Mesenchymal stem cell (in vitro differentiated cells and primary cell): ENCODE data around the gene TEX29.

Experiments
- DNase-seq: peaks from one replicate; pipeline ENCODE4 v3.0.0-alpha.2; 2013
- H2AFZ ChIP-seq: one replicate; pipeline ENCODE4 v1.6.1; 2013; ENCODE audit warnings: low read depth, mild to moderate bottlenecking, control low read depth, inconsistent platforms, low read length, moderate library complexity
- H2AK5ac ChIP-seq: 2 replicates; pipeline ENCODE4 v1.6.1; 2013; ENCODE audit warnings: low read length, moderate library complexity, mild to moderate bottlenecking, inconsistent platforms; ENCODE audit not compliant: severe bottlenecking
- H2BK120ac ChIP-seq: one replicate; pipeline ENCODE4 v1.6.1; 2013; ENCODE audit warnings: low read depth, mild to moderate bottlenecking, inconsistent platforms, low read length, moderate library complexity
- H2BK12ac ChIP-seq, 2 experiments: one replicate each; pipeline ENCODE4 v1.6.1; 2013; ENCODE audit warnings: inconsistent platforms in 2 of 2, low read length in 2 of 2, mild to moderate bottlenecking in 2 of 2, moderate library complexity in 2 of 2, control low read depth in 1 of 2
- H2BK15ac ChIP-seq: one replicate; pipeline ENCODE4 v1.6.1; 2013; ENCODE audit warnings: mild to moderate bottlenecking, low read depth, inconsistent platforms; ENCODE audit not compliant: poor library complexity, severe bottlenecking
- H2BK5ac ChIP-seq: 2 replicates; pipeline ENCODE4 v1.6.1; 2013; ENCODE audit warnings: low read depth, mild to moderate bottlenecking, low read length, control low read depth, inconsistent platforms; ENCODE audit not compliant: poor library complexity, severe bottlenecking
- H3K14ac ChIP-seq, 2 experiments: one replicate each; pipeline ENCODE4 v1.6.1; 2013; ENCODE audit warnings: inconsistent platforms in 2 of 2, low read length in 2 of 2, control low read depth in 1 of 2, mild to moderate bottlenecking in 1 of 2, moderate library complexity in 1 of 2
- H3K18ac ChIP-seq, 2 experiments: one replicate each; pipeline ENCODE4 v1.6.1; 2013; ENCODE audit warnings: inconsistent platforms in 2 of 2, low read length in 2 of 2, control low read depth in 1 of 2, low read depth in 1 of 2, mild to moderate bottlenecking in 1 of 2
- H3K23ac ChIP-seq, 2 experiments: one replicate each; pipeline ENCODE4 v1.6.1; 2013; ENCODE audit warnings: inconsistent platforms in 2 of 2, low read length in 2 of 2, mild to moderate bottlenecking in 2 of 2, moderate library complexity in 2 of 2, control low read depth in 1 of 2
- H3K27ac ChIP-seq: 2 replicates; pipeline ENCODE4 v1.5.1; 2013; ENCODE audit warnings: mild to moderate bottlenecking, moderate library complexity, low read length, control low read depth, inconsistent platforms; ENCODE audit not compliant: poor library complexity, severe bottlenecking
- H3K27me3 ChIP-seq, 2 experiments: 2 replicates each; pipeline versions ENCODE4 v1.6.1 to v1.7.0; 2013; ENCODE audit warnings: low read length in 2 of 2, mild to moderate bottlenecking in 2 of 2, moderate library complexity in 2 of 2, control low read depth in 1 of 2, inconsistent platforms in 1 of 2; ENCODE audit not compliant: control insufficient read depth in 1 of 2, insufficient read depth in 1 of 2
- H3K36me3 ChIP-seq, 2 experiments: 2 replicates each; pipeline versions ENCODE4 v1.6.1 to v1.7.0; 2013; ENCODE audit warnings: low read length in 2 of 2, control low read depth in 1 of 2, inconsistent platforms in 1 of 2, low read depth in 1 of 2, mild to moderate bottlenecking in 1 of 2; ENCODE audit not compliant: insufficient read depth in 2 of 2, control insufficient read depth in 1 of 2
- H3K4ac ChIP-seq, 2 experiments: one replicate each; pipeline ENCODE4 v1.6.1; 2013; ENCODE audit warnings: inconsistent platforms in 2 of 2, low read length in 2 of 2, mild to moderate bottlenecking in 2 of 2, moderate library complexity in 2 of 2, control low read depth in 1 of 2, low read depth in 1 of 2
- H3K4me1 ChIP-seq: 2 replicates; pipeline ENCODE4 v1.6.1; 2013; ENCODE audit warnings: low read depth, low read length, control low read depth; ENCODE audit not compliant: control insufficient read depth, insufficient read depth
- H3K4me2 ChIP-seq: 2 replicates; pipeline ENCODE4 v1.6.1; 2013; ENCODE audit warnings: low read length, mild to moderate bottlenecking, inconsistent platforms; ENCODE audit not compliant: poor library complexity, severe bottlenecking
- H3K4me3 ChIP-seq, 2 experiments: 2 replicates each; pipeline versions ENCODE4 v1.5.1 to v1.7.0; 2013; ENCODE audit warnings: low read length in 2 of 2, mild to moderate bottlenecking in 2 of 2, control low read depth in 1 of 2, low read depth in 1 of 2; ENCODE audit not compliant: insufficient read depth in 1 of 2
- H3K79me1 ChIP-seq: replicated peaks from 2 replicates; pipeline ENCODE4 v1.6.1; 2013; ENCODE audit warnings: mild to moderate bottlenecking, control low read depth, low read length, inconsistent platforms; ENCODE audit not compliant: poor library complexity, severe bottlenecking
- H3K9ac ChIP-seq: 2 replicates; pipeline ENCODE4 v1.7.0; 2013; ENCODE audit warnings: mild to moderate bottlenecking, low read length, moderate library complexity
- H3K9me3 ChIP-seq: 2 replicates; pipeline ENCODE4 v1.7.0; 2013; ENCODE audit warnings: mild to moderate bottlenecking, low read length; ENCODE audit not compliant: control insufficient read depth
- H4K8ac ChIP-seq: one replicate; pipeline ENCODE4 v1.6.1; 2013; ENCODE audit warnings: inconsistent platforms, mild to moderate bottlenecking, low read length, moderate library complexity
- H4K91ac ChIP-seq: one replicate; pipeline ENCODE4 v1.6.1; 2013; ENCODE audit warnings: mild to moderate bottlenecking, low read length, inconsistent platforms
- WGBS: methylation state at CpG from one replicate; pipeline ENCODE4 v1.1.7; 2013; ENCODE audit warnings: mixed read lengths; 5-methylcytosine and 5-hydroxymethylcytosine counted together

Gene TEX29

GRCh38 chr13:111368091-111368490, 47.6 kb downstream of the TEX29 start:
- H2AFZ ChIP-seq, result no peak overlapping the region
- no peak overlapping the region for H3K4ac ChIP-seq
- H3K4me3 ChIP-seq, result no peak overlapping the region
- H3K18ac ChIP-seq, result no peak overlapping the region
- no peaks in the 10 kb centered on the region for H3K4me1 ChIP-seq
- no peak overlapping the region for H3K9ac ChIP-seq
- H2BK15ac ChIP-seq, result no peak overlapping the region
- WGBS, result 80% methylated on average over 3 of the region's 4 CpGs
- no peak overlapping the region for H2BK12ac ChIP-seq
- H3K36me3 ChIP-seq, result no peaks in the 10 kb centered on the region
- no peak overlapping the region for H3K14ac ChIP-seq
- no peak overlapping the region for H2AK5ac ChIP-seq
- no peak overlapping the region for H4K8ac ChIP-seq
- no peaks in the 10 kb centered on the region for H3K9me3 ChIP-seq
- no peak overlapping the region for H3K27ac ChIP-seq
- DNase-seq, result no peak
- H3K23ac ChIP-seq, result no peak overlapping the region
- H3K79me1 ChIP-seq, result no peaks in the 10 kb centered on the region
- H2BK5ac ChIP-seq, result no peak overlapping the region
- no peak overlapping the region for H4K91ac ChIP-seq
- H3K27me3 ChIP-seq, result peaks cover 0 to 37% of the 10 kb centered on the region in 2 experiments
- no peak overlapping the region for H2BK120ac ChIP-seq
- H3K4me2 ChIP-seq, result no peak overlapping the region

GRCh38 chr13:111370147-111370546, 49.7 kb downstream of the TEX29 start:
- Histone ChIP-seq H3K18ac (no peak overlapping the region), H3K36me3 (no peaks in the 10 kb centered on the region), H2BK120ac (no peak overlapping the region), H2AK5ac (no peak overlapping the region), H2BK5ac (no peak overlapping the region), H3K27ac (no peak overlapping the region), H2BK12ac (no peak overlapping the region), H3K4ac (no peak overlapping the region), H3K27me3 (peaks cover 0 to 31% of the 10 kb centered on the region in 2 experiments), H3K4me3 (no peak overlapping the region), H3K9me3 (no peaks in the 10 kb centered on the region), H3K23ac (no peak overlapping the region), H2AFZ (no peak overlapping the region), H4K91ac (no peak overlapping the region), H4K8ac (no peak overlapping the region), H3K4me1 (no peaks in the 10 kb centered on the region), H2BK15ac (no peak overlapping the region), H3K9ac (no peak overlapping the region), H3K14ac (no peak overlapping the region), H3K4me2 (no peak overlapping the region), H3K79me1 (no peaks in the 10 kb centered on the region)
- 81% methylated on average over 5 of the region's 5 CpGs for WGBS
- DNase-seq, result no peak

GRCh38 chr13:111370570-111371535, 50.4 kb downstream of the TEX29 start:
- Histone ChIP-seq H2BK12ac (no peak overlapping the region), H2BK120ac (no peak overlapping the region), H3K9ac (no peak overlapping the region), H3K4me2 (no peak overlapping the region), H3K4me1 (no peaks in the 10 kb centered on the region), H2BK15ac (no peak overlapping the region), H4K91ac (no peak overlapping the region), H3K36me3 (no peaks in the 10 kb centered on the region), H2AK5ac (no peak overlapping the region), H3K4ac (no peak overlapping the region), H3K4me3 (no peak overlapping the region), H2AFZ (no peak overlapping the region), H3K18ac (no peak overlapping the region), H3K79me1 (no peaks in the 10 kb centered on the region), H3K27ac (no peak overlapping the region), H4K8ac (no peak overlapping the region), H3K14ac (no peak overlapping the region), H3K9me3 (no peaks in the 10 kb centered on the region), H3K27me3 (peaks cover 0 to 27% of the 10 kb centered on the region in 2 experiments), H3K23ac (no peak overlapping the region), H2BK5ac (no peak overlapping the region)
- DNase-seq, result no peak
- 85% methylated on average over 28 of the region's 29 CpGs for WGBS

- H3K4me1 ChIP-seq, result no peaks in the 10 kb centered on the region
- no peaks in the 10 kb centered on the region for H3K36me3 ChIP-seq
Observed at GRCh38 chr13:111371720-111372119, 51.3 kb downstream of the TEX29 start.

More at GRCh38 chr13:111371720-111372119, 51.3 kb downstream of the TEX29 start:
- Histone ChIP-seq H3K18ac (no peak overlapping the region), H2AFZ (no peak overlapping the region), H3K9me3 (no peaks in the 10 kb centered on the region), H3K9ac (no peak overlapping the region), H3K27ac (no peak overlapping the region), H3K27me3 (peaks cover 0 to 27% of the 10 kb centered on the region in 2 experiments), H2BK5ac (no peak overlapping the region), H3K4me2 (no peak overlapping the region), H3K79me1 (no peaks in the 10 kb centered on the region), H4K8ac (no peak overlapping the region), H3K4me3 (no peak overlapping the region), H2BK15ac (no peak overlapping the region), H3K14ac (no peak overlapping the region), H2AK5ac (no peak overlapping the region), H3K23ac (no peak overlapping the region), H3K4ac (no peak overlapping the region), H2BK12ac (no peak overlapping the region), H4K91ac (no peak overlapping the region), H2BK120ac (no peak overlapping the region)
- DNase-seq, result no peak
- WGBS, result 75% methylated on average over 7 of the region's 7 CpGs
